CD14-positive monocyte (primary cell): ENCODE data around the gene SKIC2. TPM values are rescaled to one million over a fixed set of nuclear protein-coding genes. Genes with fewer than 3 reads are reported as not detected.
"Not testable (repeated sequence)": the region's sequence is repeated elsewhere in the genome, so short reads cannot be mapped to it uniquely, and the experiment has no call there.

Experiments
- DNase-seq, 3 donors: peaks; one replicate each; pipeline ENCODE4 v3.0.0-alpha.2; 2011 to 2022
- H2AFZ ChIP-seq: 2 replicates; pipeline ENCODE4 v1.6.0; 2012; ENCODE audit warnings: mild to moderate bottlenecking, low read depth, low read length, inconsistent platforms; ENCODE audit not compliant: insufficient read depth, poor library complexity, severe bottlenecking
- H3K27ac ChIP-seq, 2 donors: 1 replicate in 1 of 2; 2 replicates in 1 of 2; pipeline ENCODE4 v1.5.1; 2012 to 2013; ENCODE audit warnings: low read length in 2 of 2, control low read depth in 1 of 2, inconsistent platforms in 1 of 2, low read depth in 1 of 2, mild to moderate bottlenecking in 1 of 2
- H3K27me3 ChIP-seq, 2 donors: one replicate each; pipeline versions ENCODE4 v1.6.0 to v1.6.1; 2011 to 2013; ENCODE audit warnings: low read length in 2 of 2; ENCODE audit not compliant: control insufficient read depth in 2 of 2, insufficient read depth in 2 of 2
- H3K36me3 ChIP-seq, 2 donors: replicated peaks in 1 of 2; 1 replicate in 1 of 2; 2 replicates in 1 of 2; pipeline versions ENCODE4 v1.5.1 to v1.6.1; 2012 to 2013; ENCODE audit warnings: low read length in 2 of 2, control low read depth in 1 of 2, inconsistent platforms in 1 of 2, mild to moderate bottlenecking in 1 of 2; ENCODE audit not compliant: insufficient read depth in 2 of 2, control insufficient read depth in 1 of 2
- H3K4me1 ChIP-seq, 2 donors: 1 replicate in 1 of 2; 2 replicates in 1 of 2; pipeline versions ENCODE4 v1.5.1 to v1.6.1; 2012 to 2013; ENCODE audit warnings: low read length in 2 of 2, control low read depth in 1 of 2, inconsistent platforms in 1 of 2, mild to moderate bottlenecking in 1 of 2, moderate library complexity in 1 of 2; ENCODE audit not compliant: insufficient read depth in 2 of 2, control insufficient read depth in 1 of 2
- H3K4me2 ChIP-seq: replicated peaks from 2 replicates; pipeline ENCODE3; 2012; ENCODE audit warnings: low read length, moderate library complexity, mild to moderate bottlenecking; ENCODE audit not compliant: poor library complexity, severe bottlenecking; ENCODE audit errors: extremely low read depth
- H3K4me3 ChIP-seq, 3 experiments: fragments of 200-600 bp in 1 of 3; sonication (generic) in 1 of 3; replicated peaks in 1 of 3; 1 replicate in 2 of 3; 2 replicates in 1 of 3; pipeline ENCODE4 v1.5.1; 2011 to 2013; ENCODE audit warnings: low read length in 3 of 3, mild to moderate bottlenecking in 3 of 3, control low read depth in 2 of 3, low read depth in 2 of 3, inconsistent platforms in 1 of 3, moderate library complexity in 1 of 3
- H3K79me2 ChIP-seq: 2 replicates; pipeline ENCODE4 v1.6.0; 2012; ENCODE audit warnings: mild to moderate bottlenecking, control low read depth, inconsistent platforms, low read length, moderate library complexity; ENCODE audit not compliant: insufficient read depth
- H3K9ac ChIP-seq: 2 replicates; pipeline ENCODE4 v1.6.0; 2017; ENCODE audit warnings: low read length, mild to moderate bottlenecking; ENCODE audit not compliant: insufficient read depth, poor library complexity, severe bottlenecking
- H3K9me3 ChIP-seq, 2 donors: replicated peaks in 1 of 2; 1 replicate in 1 of 2; 2 replicates in 1 of 2; pipeline versions ENCODE4 v1.5.1 to v1.6.1; 2012 to 2013; ENCODE audit warnings: low read length in 2 of 2, control low read depth in 1 of 2; ENCODE audit not compliant: control insufficient read depth in 1 of 2, insufficient read depth in 1 of 2
- H4K20me1 ChIP-seq: 2 replicates; pipeline ENCODE4 v1.6.0; 2012; ENCODE audit warnings: mild to moderate bottlenecking, low read length, control low read depth, moderate library complexity; ENCODE audit not compliant: insufficient read depth
- H3K27ac Mint-ChIP-seq, 7 donors: one replicate each; pipeline ENCODE4 v1.8.0; 2020; ENCODE audit warnings: mild to moderate bottlenecking in 7 of 7, mixed read lengths in 7 of 7, moderate library complexity in 6 of 7, inconsistent platforms in 2 of 7
- H3K27me3 Mint-ChIP-seq, 3 donors: one replicate each; pipeline ENCODE4 v1.8.0; 2021 to 2022; ENCODE audit warnings: low read depth in 3 of 3, mild to moderate bottlenecking in 3 of 3, mixed read lengths in 3 of 3, moderate library complexity in 3 of 3, inconsistent platforms in 1 of 3
- H3K36me3 Mint-ChIP-seq, 2 donors: one replicate each; pipeline ENCODE4 v1.8.0; 2020; ENCODE audit warnings: mixed read lengths in 2 of 2, inconsistent platforms in 1 of 2, mild to moderate bottlenecking in 1 of 2
- H3K4me1 Mint-ChIP-seq: one replicate; pipeline ENCODE4 v1.8.0; 2020; ENCODE audit warnings: mild to moderate bottlenecking, mixed read lengths
- H3K4me3 Mint-ChIP-seq, 2 donors: one replicate each; pipeline ENCODE4 v1.8.0; 2020; ENCODE audit warnings: mild to moderate bottlenecking in 2 of 2, mixed read lengths in 2 of 2, moderate library complexity in 1 of 2
- H3K9me3 Mint-ChIP-seq, 7 donors: one replicate each; pipeline ENCODE4 v1.8.0; 2020 to 2022; ENCODE audit warnings: mixed read lengths in 7 of 7, mild to moderate bottlenecking in 6 of 7, moderate library complexity in 6 of 7, inconsistent platforms in 2 of 7
- WGBS: methylation state at CpG from one replicate; pipeline ENCODE4 v1.1.5; 2013; ENCODE audit warnings: missing lambda C conversion rate; ENCODE audit not compliant: insufficient coverage; 5-methylcytosine and 5-hydroxymethylcytosine counted together
- intact Hi-C, 2 donors: fragments of 100-400 bp; cut with micrococcal nuclease; formaldehyde crosslinking; loops; one replicate each; pipeline versions ENCODE4 v1.15.0 to v1.15.1; 2023
- polyA plus RNA-seq, 3 donors: library from polyadenylated mRNA; depleted of rRNA in 1 of 3; unstranded in 2 of 3; stranded (reverse) in 1 of 3; fragments of 300-500 nt in 2 of 3; fragments of >200 nt in 1 of 3; fragmentation: Illumina TruSeq in 2 of 3; gene quantifications; 1 replicate in 2 of 3; 2 replicates in 1 of 3; pipeline ENCODE4 v1.2.3, GENCODE V29; 2012 to 2021

SKIC2 gene
- polyA plus RNA-seq, 3 donors, result 13.2 to 72.1 (median 13.2) TPM

DNA sequence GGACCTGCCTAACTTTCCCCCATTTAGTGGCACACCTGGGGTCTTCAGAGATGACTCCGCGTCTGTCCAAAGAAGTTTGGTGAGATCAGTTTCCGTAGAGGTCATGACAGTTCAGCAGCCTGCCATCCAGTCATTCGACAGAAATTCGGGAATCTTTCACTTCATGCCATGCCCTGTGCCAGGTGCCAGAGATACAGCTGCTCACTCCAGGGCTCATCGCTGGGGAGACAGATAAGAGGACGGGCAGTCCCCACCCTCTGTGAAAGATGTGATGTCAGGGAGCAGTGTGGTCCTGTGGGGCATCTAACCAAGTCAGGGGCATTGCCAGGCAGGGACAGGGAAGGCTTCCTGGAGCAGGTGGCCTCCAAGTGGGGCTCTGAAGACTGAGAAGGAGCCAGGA is 44.3 kb downstream of the SKIC2 start:
- H2AFZ ChIP-seq, H3K4me3 Mint-ChIP-seq, H3K27ac Mint-ChIP-seq, H3K9ac ChIP-seq, H3K27me3 ChIP-seq, H3K4me2 ChIP-seq, H4K20me1 ChIP-seq, H3K4me1 Mint-ChIP-seq, H3K9me3 Mint-ChIP-seq, H3K79me2 ChIP-seq, H3K27ac ChIP-seq, H3K4me3 ChIP-seq, H3K27me3 Mint-ChIP-seq, H3K9me3 ChIP-seq, H3K36me3 Mint-ChIP-seq, H3K36me3 ChIP-seq, H3K4me1 ChIP-seq, intact Hi-C loops, DNase-seq: not testable (repeated sequence)
- no CpG with 5 or more reads among the region's 7 CpGs for WGBS

DNA sequence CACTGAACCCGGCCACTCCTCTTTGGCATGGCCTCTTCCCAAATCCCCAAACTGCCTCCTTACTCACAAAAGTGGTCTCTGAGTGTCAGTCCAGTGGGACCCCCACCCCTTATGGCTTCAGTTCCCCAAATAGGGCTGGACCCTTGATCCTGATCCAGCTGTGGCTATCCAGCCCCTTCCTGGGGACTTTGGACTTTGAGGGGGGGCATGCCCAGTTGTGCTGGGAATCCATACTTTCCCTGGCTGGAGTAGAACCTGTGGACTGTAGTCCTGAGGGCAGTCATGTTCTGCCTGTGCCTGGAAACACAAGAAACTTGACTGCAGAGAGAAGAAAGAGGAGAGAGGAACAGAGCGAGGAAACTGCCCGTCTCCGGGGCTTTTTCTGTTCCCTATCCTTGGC is 45.4 kb downstream of the SKIC2 start:
- H3K4me1 Mint-ChIP-seq, DNase-seq, H3K9me3 ChIP-seq, H3K9ac ChIP-seq, intact Hi-C loops, H3K27me3 ChIP-seq, H3K36me3 Mint-ChIP-seq, H2AFZ ChIP-seq, H3K9me3 Mint-ChIP-seq, H3K27me3 Mint-ChIP-seq, H3K27ac Mint-ChIP-seq, H3K4me3 Mint-ChIP-seq, H3K4me3 ChIP-seq, H4K20me1 ChIP-seq, H3K27ac ChIP-seq, H3K79me2 ChIP-seq, H3K36me3 ChIP-seq, H3K4me1 ChIP-seq, H3K4me2 ChIP-seq: not testable (repeated sequence)
- WGBS, result no CpG with 5 or more reads among the region's 4 CpGs

DNA sequence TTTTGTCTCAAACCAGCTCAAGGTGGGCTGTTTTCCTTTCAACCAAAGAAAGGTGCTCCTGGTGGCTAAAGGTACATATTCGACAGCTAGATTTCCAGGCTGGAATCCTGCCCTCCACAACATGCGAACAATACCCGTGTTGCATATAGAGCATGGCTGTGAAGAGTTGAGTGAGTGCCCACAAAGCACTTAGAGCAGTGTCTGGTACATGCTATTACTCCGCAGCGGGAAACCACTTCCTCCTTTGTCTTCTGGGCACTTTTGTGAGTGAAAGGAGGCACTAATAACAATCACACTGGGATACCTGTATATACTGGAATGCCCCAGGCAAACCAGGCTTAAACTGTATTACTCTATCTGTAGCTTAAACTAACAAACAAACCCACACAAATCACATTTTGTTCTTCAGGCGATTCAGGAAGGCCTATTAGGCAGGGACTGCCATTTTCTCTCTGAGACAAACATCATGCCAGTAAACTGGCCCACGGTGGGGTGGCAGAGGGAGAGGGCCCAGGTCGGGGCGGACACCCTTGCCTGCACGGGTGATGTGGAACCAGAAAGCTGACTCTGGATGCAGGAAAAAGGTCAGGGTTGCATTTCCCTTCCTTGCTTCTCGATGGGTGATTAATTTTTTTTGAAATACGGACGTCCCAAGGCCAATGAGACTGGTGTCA is 46.0 kb downstream of the SKIC2 start:
- not testable (repeated sequence) for H3K4me3 Mint-ChIP-seq, DNase-seq, H3K27ac Mint-ChIP-seq

DNA sequence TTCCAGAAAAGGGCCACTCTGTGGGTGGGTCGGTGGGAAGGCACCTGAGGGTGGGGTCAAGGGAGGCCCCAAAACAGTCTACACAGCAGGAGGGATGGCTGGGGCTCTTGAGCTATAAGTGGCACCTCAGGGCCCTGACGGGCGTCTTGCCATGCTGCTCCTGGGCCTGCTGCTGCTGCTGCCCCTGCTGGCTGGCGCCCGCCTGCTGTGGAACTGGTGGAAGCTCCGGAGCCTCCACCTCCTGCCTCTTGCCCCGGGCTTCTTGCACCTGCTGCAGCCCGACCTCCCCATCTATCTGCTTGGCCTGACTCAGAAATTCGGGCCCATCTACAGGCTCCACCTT is 46.5 kb downstream of the SKIC2 start:
- H3K9me3 ChIP-seq, H3K4me3 Mint-ChIP-seq, H3K4me1 ChIP-seq, H4K20me1 ChIP-seq, H3K36me3 Mint-ChIP-seq, H3K27ac Mint-ChIP-seq, H3K27ac ChIP-seq, H2AFZ ChIP-seq, H3K4me3 ChIP-seq, H3K36me3 ChIP-seq, intact Hi-C loops, H3K9ac ChIP-seq, H3K9me3 Mint-ChIP-seq, H3K27me3 Mint-ChIP-seq, H3K4me1 Mint-ChIP-seq, H3K4me2 ChIP-seq, H3K79me2 ChIP-seq, DNase-seq, H3K27me3 ChIP-seq: not testable (repeated sequence)
- 96% methylated on average over 4 of the region's 9 CpGs for WGBS

More for the DNA sequence above, 46.0 kb downstream of the SKIC2 start:
- H3K9me3 ChIP-seq, H3K36me3 ChIP-seq, H3K9ac ChIP-seq, H3K4me3 ChIP-seq, H3K4me2 ChIP-seq, H3K9me3 Mint-ChIP-seq, H3K27me3 Mint-ChIP-seq, H3K4me1 Mint-ChIP-seq, H3K4me1 ChIP-seq, H3K36me3 Mint-ChIP-seq, H2AFZ ChIP-seq, intact Hi-C loops, H3K27ac ChIP-seq, H3K27me3 ChIP-seq, H4K20me1 ChIP-seq, H3K79me2 ChIP-seq: not testable (repeated sequence)
- WGBS, result 65% methylated on average over 5 of the region's 13 CpGs
